Tibial nerve (tissue), 4 donors: ENCODE data around the gene EMX1. TPM values are rescaled to one million over a fixed set of nuclear protein-coding genes. Genes with fewer than 3 reads are reported as not detected.

Experiments used
- DNase-seq, 2 donors: peaks; one replicate each; pipeline ENCODE4 v3.0.0-alpha.2; 2019; ENCODE audit warnings: low spot score in 2 of 2
- H3K27ac ChIP-seq, 4 donors: fragments of 200-600 bp; sonication (generic) in 3 of 4; one replicate each; pipeline ENCODE4 v1.5.1; 2017 to 2019; ENCODE audit warnings: mild to moderate bottlenecking in 1 of 4
- H3K27me3 ChIP-seq, 2 donors: fragments of 200-600 bp; sonication (generic) in 1 of 2; one replicate each; pipeline versions ENCODE4 v1.5.1 to v1.6.0; 2017 to 2019
- H3K36me3 ChIP-seq, 3 donors: fragments of 200-600 bp; sonication (generic); one replicate each; pipeline ENCODE4 v1.5.1; 2018 to 2019
- H3K4me1 ChIP-seq, 4 donors: fragments of 200-600 bp; sonication (generic) in 3 of 4; one replicate each; pipeline ENCODE4 v1.5.1; 2017 to 2019
- H3K4me3 ChIP-seq, 4 donors: fragments of 200-600 bp; sonication (generic) in 3 of 4; one replicate each; pipeline ENCODE4 v1.5.1; 2017 to 2019; ENCODE audit warnings: mild to moderate bottlenecking in 1 of 4, moderate library complexity in 1 of 4
- H3K9me3 ChIP-seq, 4 donors: fragments of 200-600 bp; sonication (generic) in 3 of 4; one replicate each; pipeline ENCODE4 v1.5.1; 2017 to 2019
- CTCF ChIP-seq, 5 experiments: fragments of 200-600 bp in 3 of 5; fragments of 450-650 bp in 2 of 5; sonication (generic) in 3 of 5; IDR thresholded peaks; one replicate each; pipeline ENCODE4 v1.5.1; 2016 to 2019; ENCODE audit warnings: antibody characterized with exemption in 5 of 5, mild to moderate bottlenecking in 3 of 5, moderate library complexity in 2 of 5
- EP300 ChIP-seq, 2 donors: sonication (generic); formaldehyde crosslinking; IDR thresholded peaks; one replicate each; pipeline ENCODE4 v1.6.1; 2017; ENCODE audit warnings: antibody characterized with exemption in 2 of 2, mild to moderate bottlenecking in 1 of 2
- POLR2A ChIP-seq, 2 donors: fragments of 450-650 bp; IDR thresholded peaks; one replicate each; pipeline ENCODE4 v1.6.1; 2017; ENCODE audit warnings: antibody characterized with exemption in 2 of 2, mild to moderate bottlenecking in 2 of 2, moderate library complexity in 2 of 2
- WGBS, 2 donors: methylation state at CpG; one replicate each; pipeline ENCODE4 v1.1.5; 2018; 5-methylcytosine and 5-hydroxymethylcytosine counted together
- total RNA-seq, 4 donors: library from RNA; depleted of rRNA; stranded (reverse); fragments of >200 nt; gene quantifications; one replicate each; pipeline ENCODE4 v1.1.0, GENCODE V29; 2016

The EMX1 gene
- total RNA-seq, 4 donors from 2014 or later, result not detected

- Histone ChIP-seq H3K27me3 (peaks cover 0 to 98% of the 10 kb centered on the region in 2 donors), H3K9me3 (no peaks in the 10 kb centered on the region), H3K4me3 (no peak overlapping the region), H3K27ac (no peak overlapping the region), H3K4me1 (peaks cover 0 to 29% (median 8%) of the 10 kb centered on the region in 4 donors), H3K36me3 (no peaks in the 10 kb centered on the region)
- no peak for DNase-seq
- no peak for TF ChIP-seq CTCF (IDR thresholded peaks at IDR 0.05)
- no peak for TF ChIP-seq EP300 (IDR thresholded peaks at IDR 0.05)
- no peak for TF ChIP-seq POLR2A (IDR thresholded peaks at IDR 0.05)
- WGBS, 2 donors, result 7 to 10% methylated on average over 26 of the region's 26 CpGs
These were observed 8.1 kb downstream of the EMX1 start for GRCh38 chr2:72925328-72925943.

- Histone ChIP-seq H3K36me3 (no peaks in the 10 kb centered on the region), H3K4me3 (no peak overlapping the region), H3K27me3 (peaks cover 0 to 89% of the 10 kb centered on the region in 2 donors), H3K4me1 (peaks cover 0 to 21% (median 3%) of the 10 kb centered on the region in 4 donors), H3K9me3 (no peaks in the 10 kb centered on the region), H3K27ac (no peak overlapping the region)
- no peak for DNase-seq
- WGBS, 2 donors, result 15 to 27% methylated on average over 4 of the region's 4 CpGs
- no peak for TF ChIP-seq POLR2A (IDR thresholded peaks at IDR 0.05)
- TF ChIP-seq CTCF (IDR thresholded peaks at IDR 0.05), result no peak
- no peak for TF ChIP-seq EP300 (IDR thresholded peaks at IDR 0.05)
These were observed 9.0 kb downstream of the EMX1 start for GRCh38 chr2:72926368-72926767.

- Histone ChIP-seq H3K4me1 (peaks cover 0 to 21% (median 3%) of the 10 kb centered on the region in 4 donors), H3K9me3 (no peaks in the 10 kb centered on the region), H3K36me3 (no peaks in the 10 kb centered on the region), H3K27ac (no peak overlapping the region), H3K27me3 (peaks cover 0 to 83% of the 10 kb centered on the region in 2 donors), H3K4me3 (no peak overlapping the region)
- TF ChIP-seq CTCF (IDR thresholded peaks at IDR 0.05) (no peak), POLR2A (IDR thresholded peaks at IDR 0.05) (no peak), EP300 (IDR thresholded peaks at IDR 0.05) (no peak)
- DNase-seq, result no peak
- 64 to 69% methylated on average over 6 of the region's 6 CpGs for WGBS, 2 donors
These were observed 9.6 kb downstream of the EMX1 start for GRCh38 chr2:72926811-72927465.

- Histone ChIP-seq H3K4me1 (peaks cover 0 to 21% (median 3%) of the 10 kb centered on the region in 4 donors), H3K9me3 (no peaks in the 10 kb centered on the region), H3K27ac (no peak overlapping the region), H3K4me3 (no peak overlapping the region), H3K27me3 (peaks cover 0 to 74% of the 10 kb centered on the region in 2 donors), H3K36me3 (no peaks in the 10 kb centered on the region)
- DNase-seq, result no peak
- 80 to 81% methylated on average over 7 to 8 of the region's 8 CpGs for WGBS, 2 donors
- TF ChIP-seq CTCF (IDR thresholded peaks at IDR 0.05), result no peak
- no peak for TF ChIP-seq EP300 (IDR thresholded peaks at IDR 0.05)
- no peak for TF ChIP-seq POLR2A (IDR thresholded peaks at IDR 0.05)
These were observed 10.6 kb downstream of the EMX1 start for GRCh38 chr2:72927619-72928550.
